Transverse colon (tissue), 3 donors: ENCODE results near the gene ZFY.

ENCODE experiments used
- CTCF ChIP-seq, 5 experiments: fragments of 200-600 bp in 3 of 5; fragments of 450-650 bp in 2 of 5; sonication (generic) in 3 of 5; IDR thresholded peaks; 1 replicate in 2 of 5; 2 replicates in 3 of 5; pipeline ENCODE4 v1.5.1; 2016 to 2017; ENCODE audit warnings: antibody characterized with exemption in 5 of 5, inconsistent platforms in 3 of 5, mild to moderate bottlenecking in 2 of 5, moderate library complexity in 1 of 5
- POLR2A ChIP-seq: fragments of 450-650 bp; IDR thresholded peaks from one replicate; pipeline ENCODE4 v1.6.1; 2016; ENCODE audit warnings: antibody characterized with exemption, mild to moderate bottlenecking, moderate library complexity

GRCh38 chrY:3019584-3019983 is 84.4 kb downstream of the ZFY start:
- no peak for TF ChIP-seq CTCF (IDR thresholded peaks at IDR 0.05)
- no peak for TF ChIP-seq POLR2A
